Sciatic nerve (tissue), 2 donors: Measurements from ENCODE around the gene ZNF416. TPM values are rescaled to one million over a fixed set of nuclear protein-coding genes. Genes with fewer than 3 reads are reported as not detected.

Source experiments
- ATAC-seq: fragments of 200-7000 bp; cut with Tn5 transposase; one replicate; pipeline ENCODE4 v1.9.1; 2020; ENCODE audit warnings: mild to moderate bottlenecking, moderate library complexity
- DNase-seq: peaks from one replicate; pipeline ENCODE4 v3.0.0-alpha.2; 2020; ENCODE audit warnings: low spot score
- intact Hi-C: fragments of 100-400 bp; cut with DNase I; formaldehyde crosslinking; loops from one replicate; pipeline ENCODE4 v1.14.2; 2022
- total RNA-seq: library from RNA; stranded (reverse); fragmentation: NEBNext Ultra II Directional; extraction: Animal tissue kit (Norgen Biotek cat#: 25700); gene quantifications from one replicate; pipeline ENCODE4 v1.2.1, GENCODE V29; 2021
- donor health status: DM: no; HTN: no; CAD: no.
- donor health status: DM: no; HTN: no; CAD: no.

The ZNF416 gene
- total RNA-seq, 1 donor from 2014 or later = 6.4 TPM

DNA sequence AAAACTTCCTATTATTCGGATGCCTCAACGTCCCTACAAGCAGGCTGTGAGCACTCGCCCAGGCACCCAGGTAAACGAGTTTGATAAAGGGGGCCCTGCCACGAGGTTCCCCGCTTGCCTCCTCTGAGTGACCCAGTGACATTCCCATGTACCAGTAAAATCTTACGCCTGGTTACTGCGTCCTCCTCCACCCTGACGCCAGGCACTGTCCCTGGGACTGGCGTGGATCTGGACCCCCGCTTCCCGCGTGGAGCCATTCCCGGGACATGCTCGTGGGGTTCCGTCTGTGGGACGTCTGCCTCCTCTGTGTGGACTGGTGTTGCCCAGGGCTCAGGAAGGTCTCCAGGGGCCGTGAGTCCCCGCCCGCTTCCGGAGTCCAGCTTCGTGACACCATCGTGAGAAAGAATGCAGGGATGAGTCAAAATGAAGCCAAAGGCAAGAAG is 18.6 kb downstream of the ZNF416 start:
- ATAC-seq (peak; percentile 66), DNase-seq (no peak)
- intact Hi-C loops = no loop called here

DNA sequence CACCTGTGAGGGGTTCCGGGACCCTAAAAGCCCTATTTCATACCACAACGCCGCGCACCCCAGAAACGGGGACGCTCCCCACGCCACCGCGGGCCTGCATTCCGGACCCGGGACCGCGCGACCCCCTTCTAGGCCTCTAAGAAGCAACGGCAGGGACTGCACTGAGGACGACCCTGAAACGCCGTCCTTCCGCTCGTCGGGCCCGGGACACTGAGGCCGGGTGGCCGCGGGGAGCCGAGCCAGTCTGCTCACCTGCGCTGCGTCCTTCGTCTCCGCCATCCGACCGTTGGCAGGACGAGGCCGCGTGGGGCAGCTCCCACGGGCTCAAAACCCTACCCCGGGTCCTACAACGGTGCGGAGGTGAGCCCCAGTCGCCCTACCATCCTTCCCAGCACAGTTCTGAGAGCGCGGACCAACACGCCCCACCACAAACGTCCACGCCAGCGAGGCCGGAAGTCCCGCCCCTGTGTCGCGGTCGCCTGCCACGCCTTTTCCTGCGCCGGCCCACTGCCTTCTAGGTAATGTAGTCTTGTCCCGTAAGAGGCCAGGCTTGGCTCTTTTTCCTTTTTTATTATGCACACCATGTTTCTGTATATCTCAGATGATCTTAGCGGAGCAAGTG is 19.2 kb downstream of the ZNF416 start, which contains the start of gene ZNF550:
Gene ZNF550 (minus strand): TSS at position 460 of the 622 bp plus-strand sequence. CDS start 181 bp downstream, at position 279.
- intact Hi-C loops = no loop called here
- ATAC-seq (peak; percentile 100), DNase-seq (peak; percentile 94)

- peak; percentile 41 for ATAC-seq
- no peak for DNase-seq
- intact Hi-C loops = no loop called here
These were observed 19.7 kb downstream of the ZNF416 start for GRCh38 chr19:57559008-57559403.

DNA sequence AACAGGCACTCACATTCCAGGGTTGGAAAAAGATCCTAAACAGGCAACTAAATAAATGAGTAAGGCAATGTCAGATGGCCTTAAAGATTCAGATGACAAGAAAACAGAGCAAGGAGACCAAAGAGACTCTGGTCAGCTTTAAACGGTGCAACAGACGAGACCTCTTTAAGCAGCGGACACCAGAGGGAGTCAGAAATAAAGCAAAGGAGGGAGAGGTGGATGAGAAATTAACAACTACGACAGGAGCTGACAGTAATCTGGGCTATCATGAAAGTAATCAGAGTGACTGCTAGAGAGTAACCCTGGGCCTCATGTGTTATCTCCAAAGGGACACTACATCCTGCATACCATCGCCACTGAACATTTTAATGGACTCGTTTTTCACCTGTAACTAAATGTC is 20.2 kb downstream of the ZNF416 start:
- ATAC-seq = no peak
- DNase-seq = no peak
- intact Hi-C loops = no loop called here

GRCh38 chr19:57557659-57558058 is 21.1 kb downstream of the ZNF416 start:
- ATAC-seq = no peak
- intact Hi-C loops = no loop called here
- DNase-seq = no peak

GRCh38 chr19:57552432-57552831 is 26.3 kb downstream of the ZNF416 start:
- no peak for ATAC-seq
- intact Hi-C loops = no loop called here
- no peak for DNase-seq

DNA sequence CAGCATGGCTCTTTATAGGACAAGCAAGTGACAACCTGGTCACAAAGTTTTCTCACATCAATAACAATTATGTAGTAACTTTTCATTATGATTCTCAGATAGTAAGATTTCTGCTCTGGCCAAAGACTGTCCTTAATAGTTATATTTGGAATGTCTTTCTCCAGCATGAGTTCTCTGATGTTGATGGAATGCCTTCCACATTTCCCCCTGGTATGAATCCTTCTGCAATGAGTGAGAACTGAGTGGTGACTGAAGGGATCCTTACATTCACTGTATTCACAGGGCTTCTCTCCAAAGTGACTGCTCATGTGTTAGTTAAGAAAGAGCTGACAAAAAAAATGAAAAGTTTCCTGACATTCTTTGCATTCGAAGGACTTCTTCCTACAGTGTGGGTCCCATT is 32.2 kb downstream of the ZNF416 start:
- ATAC-seq (no peak), DNase-seq (no peak)
- intact Hi-C loops = no loop called here

- DNase-seq (no peak), ATAC-seq (no peak)
- intact Hi-C loops = no loop called here
These were observed 40.7 kb downstream of the ZNF416 start for GRCh38 chr19:57537953-57538547.

DNA sequence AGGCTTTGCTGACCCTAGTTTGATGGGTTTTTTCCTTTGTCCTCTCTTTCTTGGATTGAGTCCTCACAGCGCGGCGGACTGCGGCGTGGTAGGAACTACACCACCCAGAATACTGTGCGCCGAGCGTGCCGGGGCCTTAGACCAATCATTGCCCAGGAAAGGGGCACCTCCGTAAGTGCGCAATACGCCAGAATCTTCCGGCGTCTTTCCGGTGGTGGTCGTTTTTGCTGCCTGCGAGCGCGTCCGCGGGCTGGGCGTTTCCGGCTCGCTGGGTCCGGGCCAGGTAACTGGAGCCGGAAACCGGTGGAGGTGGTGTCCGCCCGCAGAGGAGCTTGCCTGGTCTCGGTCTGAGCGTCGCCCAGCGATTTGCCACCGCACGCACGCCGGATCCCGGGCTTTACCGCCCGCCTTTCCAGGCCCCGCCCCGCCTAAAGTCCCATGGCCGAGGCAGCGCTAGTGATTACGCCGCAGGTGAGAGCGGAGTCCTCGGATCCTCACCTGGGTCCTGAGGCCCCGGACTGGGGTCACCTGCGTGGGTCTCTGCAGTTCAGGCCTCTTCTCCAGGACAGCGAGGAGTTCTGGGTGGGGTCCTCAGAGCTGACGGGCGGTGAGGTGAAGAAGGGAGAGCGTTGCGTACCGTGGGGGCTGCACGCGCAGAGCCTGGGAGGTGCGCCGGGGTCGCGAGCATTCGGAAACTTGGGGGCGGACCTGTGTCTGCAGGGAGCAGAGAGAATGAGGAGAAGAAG is 51.4 kb downstream of the ZNF416 start, which contains the start of gene ZNF549:
Gene ZNF549 (plus strand): TSS at position 221 of the 746 bp plus-strand sequence. CDS start 218 bp downstream, at position 439.
- ATAC-seq (peak; percentile 100), DNase-seq (peak; percentile 89)
- intact Hi-C loops = no loop called here

Other genes starting within 250 kb of the ZNF416 start
- 9.2 TPM for gene ZNF304, start 227.6 kb downstream of the ZNF416 start, total RNA-seq
- gene TRAPPC2B, start 215.4 kb downstream of the ZNF416 start, total RNA-seq = 6.0 TPM
- 4.0 TPM for gene ZNF547, start 215.4 kb downstream of the ZNF416 start, total RNA-seq
- gene ZNF548, start 189.1 kb downstream of the ZNF416 start, total RNA-seq = 29.3 TPM
- gene ZNF17, start 167.8 kb downstream of the ZNF416 start, total RNA-seq = 20.1 TPM
- gene ZNF749, start 143.6 kb downstream of the ZNF416 start, total RNA-seq = 9.7 TPM
- gene VN1R1, start 121.8 kb downstream of the ZNF416 start, total RNA-seq = 1.6 TPM
- gene ZNF772, start 101.3 kb downstream of the ZNF416 start, total RNA-seq = 12.5 TPM
- 10.6 TPM for gene ZNF419, start 91.2 kb downstream of the ZNF416 start, total RNA-seq
- 10.7 TPM for gene ZNF773, start 79.0 kb downstream of the ZNF416 start, total RNA-seq
- 9.5 TPM for gene ZNF549, start 51.6 kb downstream of the ZNF416 start, total RNA-seq
- 11.3 TPM for gene ZNF550, start 19.0 kb downstream of the ZNF416 start, total RNA-seq
- gene ZIK1, start 5.2 kb upstream of the ZNF416 start, total RNA-seq = 4.9 TPM
- gene ZNF530, start 21.0 kb upstream of the ZNF416 start, total RNA-seq = 3.2 TPM
- gene ZNF134, start 35.3 kb upstream of the ZNF416 start, total RNA-seq = 16.5 TPM
- gene ZNF211, start 54.3 kb upstream of the ZNF416 start, total RNA-seq = 17.7 TPM
- gene ZSCAN4, start 90.0 kb upstream of the ZNF416 start, total RNA-seq = not detected
- 8.0 TPM for gene ZNF551, start 103.1 kb upstream of the ZNF416 start, total RNA-seq
- 1.8 TPM for gene ZNF154, start 130.3 kb upstream of the ZNF416 start, total RNA-seq
- gene ZNF671, start 148.7 kb upstream of the ZNF416 start, total RNA-seq = 3.9 TPM
- 18.1 TPM for gene ZNF776, start 167.9 kb upstream of the ZNF416 start, total RNA-seq
- gene ZNF586, start 190.8 kb upstream of the ZNF416 start, total RNA-seq = 20.0 TPM
- 6.6 TPM for gene ZNF552, start 236.0 kb upstream of the ZNF416 start, total RNA-seq